ENCODE measurements around the gene TMEM205.
"Not testable (repeated sequence)": the region's sequence is repeated elsewhere in the genome, so short reads cannot be mapped to it uniquely, and the experiment has no call there.

Gene TMEM205

DNA sequence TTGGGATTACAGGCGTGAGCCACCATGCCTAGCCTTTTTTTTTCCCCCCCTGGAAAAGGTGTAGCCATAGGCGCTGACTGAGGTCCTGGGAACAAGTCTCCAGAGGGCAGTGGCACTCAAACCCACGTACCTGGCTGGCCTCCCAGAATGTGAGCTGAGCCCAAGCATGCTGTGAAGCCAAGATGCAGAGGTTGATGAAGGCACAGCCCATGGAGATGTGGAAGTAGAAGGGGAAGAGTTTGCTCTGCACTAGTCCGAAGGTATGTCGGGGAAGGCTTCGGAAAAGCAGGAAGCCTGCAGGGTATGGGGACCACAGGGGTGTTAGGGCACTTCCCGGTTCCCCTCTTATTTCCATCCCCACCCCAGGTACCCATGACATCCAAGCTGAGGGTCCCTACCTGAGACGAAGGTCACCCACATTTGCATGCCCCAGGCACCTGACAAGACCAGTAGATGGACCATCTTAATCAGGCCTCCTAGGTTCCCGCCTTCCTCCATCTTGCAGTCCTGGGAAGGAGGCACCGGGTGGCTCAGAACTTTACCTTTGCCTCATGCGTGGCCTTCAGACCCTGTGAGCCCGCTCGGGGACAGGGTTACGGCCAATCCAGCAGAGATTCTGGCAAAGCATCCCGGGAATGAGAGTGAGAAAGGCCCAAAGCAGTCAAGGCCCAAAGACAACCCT lies 805 bp downstream of the TMEM205 start:
- Histone ChIP-seq H3K4me1 (no peaks in the 10 kb centered on the region; the same call in 1 of the 2 replicates), H3K27me3 (no peaks in the 10 kb centered on the region), H3K9me3 (no peaks in the 10 kb centered on the region), H3K36me3 (peaks cover 4% of the 10 kb centered on the region; the same call in 1 of the 2 replicates), H3K4me3 (ENCODE audit: low read depth, low read length) (peak overlapping the region; percentile 88)
- no peak for TF ChIP-seq CTCF (IDR thresholded peaks at IDR 0.05; ENCODE audit: low read depth, low read length)
- DNase-seq = no peak

DNA sequence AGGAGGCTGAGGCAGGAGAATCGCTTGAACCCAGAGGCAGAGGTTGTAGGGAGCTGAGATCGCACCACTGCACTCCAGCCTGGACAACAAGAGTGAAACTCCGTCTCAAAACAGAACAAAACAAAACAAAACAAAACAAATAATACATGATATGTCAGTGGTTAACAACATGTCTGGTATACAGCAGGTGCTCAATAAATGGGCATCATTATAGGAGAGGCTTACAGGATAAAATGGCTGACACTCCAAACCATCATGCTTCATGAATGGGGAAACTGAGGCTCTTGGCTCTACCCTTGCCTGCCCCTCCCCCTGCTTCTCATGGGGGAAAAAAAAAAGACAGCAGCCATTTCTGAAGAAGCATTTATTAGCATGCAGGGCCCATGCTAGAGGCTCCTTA lies 3.6 kb downstream of the TMEM205 start:
- no peak overlapping the region for H3K4me3 ChIP-seq (ENCODE audit: low read depth, low read length)
- H3K9me3 ChIP-seq = no peaks in the 10 kb centered on the region
- no peak for TF ChIP-seq CTCF (IDR thresholded peaks at IDR 0.05; ENCODE audit: low read depth, low read length)
- no peaks in the 10 kb centered on the region; the same call in 1 of the 2 replicates for H3K4me1 ChIP-seq
- no peaks in the 10 kb centered on the region for H3K27me3 ChIP-seq
- no peak for DNase-seq
- H3K36me3 ChIP-seq = peaks cover 4% of the 10 kb centered on the region; the same call in 1 of the 2 replicates

DNA sequence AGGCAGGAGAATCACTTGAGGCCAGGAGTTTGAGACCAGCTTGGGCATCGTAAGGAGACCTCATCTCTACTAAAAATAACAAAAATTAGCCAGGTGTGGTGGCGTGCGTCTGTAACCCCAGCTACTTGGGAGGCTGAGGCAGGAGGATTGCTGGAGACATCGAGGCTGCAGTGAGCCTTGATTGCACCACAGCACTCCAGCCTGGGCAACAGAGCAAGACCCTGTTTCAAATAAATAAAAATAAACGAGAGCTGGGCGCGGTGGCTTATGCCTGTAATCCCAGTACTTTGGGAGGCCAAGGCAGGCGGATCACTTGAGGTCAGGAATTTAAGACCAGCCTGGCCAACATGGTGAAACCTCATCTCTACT lies 6.0 kb downstream of the TMEM205 start:
- H3K36me3 ChIP-seq; H3K4me1 ChIP-seq; H3K4me3 ChIP-seq (ENCODE audit: low read depth, low read length); H3K27me3 ChIP-seq; DNase-seq; H3K9me3 ChIP-seq: not testable (repeated sequence)

DNA sequence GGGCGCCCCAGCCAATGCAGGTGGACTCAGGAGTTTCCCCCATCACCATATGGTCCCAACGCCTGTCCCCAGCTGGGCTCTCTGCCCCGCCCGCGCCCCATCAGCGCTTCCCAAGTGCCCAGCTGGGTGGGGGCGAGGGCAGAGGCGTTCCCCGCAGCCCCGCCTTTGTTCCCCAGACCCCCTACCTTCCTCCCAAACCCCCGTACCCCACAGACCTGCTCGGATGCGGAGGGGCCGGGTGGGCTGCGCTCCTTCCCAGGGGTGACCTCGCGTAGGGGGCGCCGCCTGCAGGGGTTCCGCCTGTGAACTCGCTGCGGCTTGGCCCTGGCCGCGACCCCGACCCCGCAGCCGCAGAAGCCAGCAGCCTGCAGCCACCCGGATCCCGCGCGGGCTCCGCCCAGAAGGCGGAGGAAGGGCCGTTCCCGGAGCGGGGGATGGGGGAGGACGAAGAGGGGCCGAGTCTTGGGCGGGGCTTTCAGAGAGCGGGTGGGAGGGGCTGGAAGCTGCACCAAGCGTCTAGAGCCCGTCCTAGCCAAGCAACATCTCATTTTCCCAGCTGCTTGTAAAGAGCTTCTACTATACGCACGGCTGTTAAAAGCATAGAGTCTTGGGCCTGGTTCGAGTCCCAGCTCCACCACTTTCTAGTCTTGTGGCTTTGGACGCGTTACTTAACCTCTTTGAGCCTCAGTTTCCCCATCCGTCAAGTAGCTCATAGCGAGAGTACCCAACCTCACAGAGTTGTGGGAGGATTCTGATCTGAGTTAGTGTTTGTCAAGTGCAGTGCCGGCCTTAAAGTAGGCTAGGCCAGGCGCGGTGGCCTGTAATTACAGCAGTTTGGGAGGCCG lies 6.6 kb downstream of the TMEM205 start, which contains the start of gene RAB3D:
RAB3D (minus strand) TSS at position 404 of the 845 bp plus-strand sequence. CDS start 2,258 bp downstream, outside the sequence.
- Histone ChIP-seq H3K4me3 (ENCODE audit: low read depth, low read length) (peak within 1 kb of the TSS; percentile 70), H3K27me3 (no peaks in the 10 kb centered on the region), H3K4me1 (no peaks in the 10 kb centered on the region; the same call in 1 of the 2 replicates), H3K9me3 (no peaks in the 10 kb centered on the region), H3K36me3 (peaks cover 8% of the 10 kb centered on the region)
- DNase-seq = peak; percentile 97
- no peak for TF ChIP-seq CTCF (IDR thresholded peaks at IDR 0.05; ENCODE audit: low read depth, low read length)

GRCh38 chr19:11338569-11339253 lies 7.4 kb downstream of the TMEM205 start:
- H3K36me3 ChIP-seq = peaks cover 8% of the 10 kb centered on the region
- TF ChIP-seq CTCF (IDR thresholded peaks at IDR 0.05; ENCODE audit: low read depth, low read length) = no peak
- no peak for DNase-seq

GRCh38 chr19:11338121-11338520 lies 7.9 kb downstream of the TMEM205 start:
- H3K27me3 ChIP-seq = no peaks in the 10 kb centered on the region
- H3K4me3 ChIP-seq (ENCODE audit: low read depth, low read length) = no peak overlapping the region
- DNase-seq = no peak
- no peaks in the 10 kb centered on the region for H3K4me1 ChIP-seq
- no peaks in the 10 kb centered on the region for H3K9me3 ChIP-seq
- TF ChIP-seq CTCF (IDR thresholded peaks at IDR 0.05; ENCODE audit: low read depth, low read length) = no peak
- H3K36me3 ChIP-seq = peaks cover 8% of the 10 kb centered on the region

More at GRCh38 chr19:11338569-11339253, 7.4 kb downstream of the TMEM205 start:
- Histone ChIP-seq H3K4me3 (ENCODE audit: low read depth, low read length) (peak overlapping the region; percentile 70), H3K4me1 (no peaks in the 10 kb centered on the region), H3K27me3 (no peaks in the 10 kb centered on the region), H3K9me3 (no peaks in the 10 kb centered on the region)

Measured in BE2C (cell line).